Measurements from ENCODE around the gene KYAT1. TPM values are rescaled to one million over a fixed set of nuclear protein-coding genes. Genes with fewer than 3 reads are reported as not detected.

The KYAT1 gene
- total and polyA plus RNA-seq, 8 donors, result 1.1 to 5.2 (median 1.8) TPM

- H3K27me3 ChIP-seq, result no peaks in the 10 kb centered on the region
- DNase-seq (no peak), ATAC-seq (no peak), FAIRE-seq (no peak)
- H3K4me1 ChIP-seq, result peaks cover 3 to 7% (median 7%) of the 10 kb centered on the region in 3 donors
- no peak overlapping the region for H3K27ac ChIP-seq
- no peaks in the 10 kb centered on the region for H3K9me3 ChIP-seq
- intact Hi-C loops (cut with DNase I), result no loop called here
- TF ChIP-seq CTCF (IDR thresholded peaks at IDR 0.05), result no peak
- peaks cover 0 to 33% (median 24%) of the 10 kb centered on the region in 3 donors for H3K36me3 ChIP-seq
- WGBS, 2 donors, result 86 to 89% methylated on average over 6 of the region's 6 CpGs
- no peak overlapping the region for H3K4me3 ChIP-seq
Observed at GRCh38 chr9:128910906-128911305, 29.2 kb upstream of the KYAT1 start.

DNA sequence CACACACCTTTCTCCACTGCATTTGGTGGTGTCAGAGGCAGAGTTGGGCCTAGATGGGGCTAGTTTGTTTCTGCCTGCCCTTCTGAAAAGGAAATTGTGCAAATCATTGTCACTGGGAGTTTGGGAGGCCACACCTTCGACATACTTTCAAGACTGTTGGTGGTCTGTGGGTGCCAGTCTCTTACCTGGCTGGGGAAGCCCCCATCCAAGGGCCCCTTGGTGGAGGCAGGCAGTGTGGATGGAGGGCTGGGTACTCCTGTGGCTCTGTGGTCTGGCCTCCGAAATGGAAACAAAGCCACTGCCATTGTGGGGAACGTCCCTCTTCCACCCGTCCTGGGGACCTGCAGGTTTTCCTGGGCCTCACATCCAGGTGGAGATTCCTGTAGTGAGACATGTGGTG, 28.1 kb upstream of the KYAT1 start:
- ATAC-seq (no peak), FAIRE-seq (no peak), DNase-seq (no peak)
- intact Hi-C loops (cut with DNase I), result no loop called here
- H3K36me3 ChIP-seq, result peaks cover 0 to 33% (median 24%) of the 10 kb centered on the region in 3 donors
- H3K4me3 ChIP-seq, result no peak overlapping the region
- H3K4me1 ChIP-seq, result peaks cover 0 to 3% (median 0%) of the 10 kb centered on the region in 3 donors
- H3K27me3 ChIP-seq, result no peaks in the 10 kb centered on the region
- no peak overlapping the region for H3K27ac ChIP-seq
- 86 to 94% methylated on average over 4 of the region's 4 CpGs for WGBS, 2 donors
- no peaks in the 10 kb centered on the region for H3K9me3 ChIP-seq
- no peak for TF ChIP-seq CTCF (IDR thresholded peaks at IDR 0.05)

DNA sequence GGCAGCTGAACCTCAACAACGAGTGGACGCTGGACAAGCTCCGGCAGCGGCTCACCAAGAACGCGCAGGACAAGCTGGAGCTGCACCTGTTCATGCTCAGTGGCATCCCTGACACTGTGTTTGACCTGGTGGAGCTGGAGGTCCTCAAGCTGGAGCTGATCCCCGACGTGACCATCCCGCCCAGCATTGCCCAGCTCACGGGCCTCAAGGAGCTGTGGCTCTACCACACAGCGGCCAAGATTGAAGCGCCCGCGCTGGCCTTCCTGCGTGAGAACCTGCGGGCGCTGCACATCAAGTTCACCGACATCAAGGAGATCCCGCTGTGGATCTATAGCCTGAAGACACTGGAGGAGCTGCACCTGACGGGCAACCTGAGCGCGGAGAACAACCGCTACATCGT, 26.6 kb upstream of the KYAT1 start:
- H3K4me1 ChIP-seq, result no peaks in the 10 kb centered on the region
- H3K9me3 ChIP-seq, result no peaks in the 10 kb centered on the region
- no peak overlapping the region for H3K27ac ChIP-seq
- 95 to 99% methylated on average over 24 of the region's 24 CpGs for WGBS, 2 donors
- peaks cover 0 to 33% (median 24%) of the 10 kb centered on the region in 3 donors for H3K36me3 ChIP-seq
- TF ChIP-seq CTCF (IDR thresholded peaks at IDR 0.05), result no peak
- no peak for DNase-seq
- no peaks in the 10 kb centered on the region for H3K27me3 ChIP-seq
- no peak overlapping the region for H3K4me3 ChIP-seq
- intact Hi-C loops (cut with DNase I), result no loop called here
- ATAC-seq, result no peak
- FAIRE-seq, result no peak

GRCh38 chr9:128906741-128907140, 25.0 kb upstream of the KYAT1 start:
- WGBS, 2 donors, result 39 to 40% methylated on average over 2 of the region's 2 CpGs
- H3K27ac ChIP-seq, result no peak overlapping the region
- FAIRE-seq (no peak), DNase-seq (no peak), ATAC-seq (no peak)
- H3K4me3 ChIP-seq, result no peak overlapping the region
- no peaks in the 10 kb centered on the region for H3K27me3 ChIP-seq
- H3K36me3 ChIP-seq, result peaks cover 0 to 33% (median 24%) of the 10 kb centered on the region in 3 donors
- no peaks in the 10 kb centered on the region for H3K9me3 ChIP-seq
- intact Hi-C loops (cut with DNase I), result no loop called here
- no peak for TF ChIP-seq CTCF (IDR thresholded peaks at IDR 0.05)
- H3K4me1 ChIP-seq, result no peaks in the 10 kb centered on the region

GRCh38 chr9:128905964-128906363, 24.2 kb upstream of the KYAT1 start:
- Histone ChIP-seq H3K9me3 (no peaks in the 10 kb centered on the region), H3K36me3 (peaks cover 0 to 33% (median 24%) of the 10 kb centered on the region in 3 donors), H3K4me3 (no peak overlapping the region), H3K27me3 (no peaks in the 10 kb centered on the region), H3K27ac (no peak overlapping the region), H3K4me1 (no peaks in the 10 kb centered on the region)
- intact Hi-C loops (cut with DNase I), result no loop called here
- FAIRE-seq (no peak), DNase-seq (no peak), ATAC-seq (no peak)
- no peak for TF ChIP-seq CTCF (IDR thresholded peaks at IDR 0.05)
- WGBS, 2 donors, result 94 to 96% methylated on average over 6 to 7 of the region's 7 CpGs

Measured in pancreas (tissue), 10 donors.